Globus pallidus (tissue), 1 donor: ENCODE data around the gene RPP38.

Source experiments
- DNase-seq: peaks from one replicate; pipeline ENCODE4 v3.0.0-alpha.2; 2015; ENCODE audit warnings: low spot score

Gene RPP38

GRCh38 chr10:15112657-15113056 lies 15.5 kb downstream of the RPP38 start:
- DNase-seq = no peak

GRCh38 chr10:15113766-15114165 lies 16.6 kb downstream of the RPP38 start:
- DNase-seq = no peak

- DNase-seq = no peak
Measured at GRCh38 chr10:15116225-15116624, 19.1 kb downstream of the RPP38 start.

GRCh38 chr10:15118615-15119014 lies 21.5 kb downstream of the RPP38 start:
- DNase-seq = no peak

- no peak for DNase-seq
Measured at GRCh38 chr10:15120523-15120922, 23.4 kb downstream of the RPP38 start.

GRCh38 chr10:15121707-15122106 lies 24.6 kb downstream of the RPP38 start:
- no peak for DNase-seq

- DNase-seq = no peak
Measured at GRCh38 chr10:15122477-15123030, 25.4 kb downstream of the RPP38 start.

GRCh38 chr10:15123749-15124184 lies 26.6 kb downstream of the RPP38 start:
- DNase-seq = no peak

- no peak for DNase-seq
Measured at GRCh38 chr10:15124190-15124589, 27.0 kb downstream of the RPP38 start.

- no peak for DNase-seq
Measured at GRCh38 chr10:15124908-15125307, 27.8 kb downstream of the RPP38 start.

GRCh38 chr10:15131330-15131729 lies 34.2 kb downstream of the RPP38 start:
- DNase-seq = no peak

GRCh38 chr10:15136129-15137035 lies 39.2 kb downstream of the RPP38 start:
- DNase-seq = no peak

- DNase-seq = no peak
Measured at GRCh38 chr10:15137036-15137359, 39.8 kb downstream of the RPP38 start.

GRCh38 chr10:15137636-15138035 lies 40.5 kb downstream of the RPP38 start:
- DNase-seq = no peak

- DNase-seq = peak; percentile 41
Measured at GRCh38 chr10:15140698-15141097, 43.5 kb downstream of the RPP38 start.

GRCh38 chr10:15141136-15142054 lies 44.2 kb downstream of the RPP38 start:
- DNase-seq = no peak

- DNase-seq = no peak
Measured at GRCh38 chr10:15144788-15145187, 47.6 kb downstream of the RPP38 start.

- no peak for DNase-seq
Measured at GRCh38 chr10:15146366-15146765, 49.2 kb downstream of the RPP38 start.

- DNase-seq = no peak
Measured at GRCh38 chr10:15147594-15148392, 50.6 kb downstream of the RPP38 start.

GRCh38 chr10:15149042-15149771 lies 52.1 kb downstream of the RPP38 start:
- DNase-seq = no peak

- no peak for DNase-seq
Measured at GRCh38 chr10:15150563-15150962, 53.4 kb downstream of the RPP38 start.
